NCI-H526 (cell line): Measurements from ENCODE around the gene CD84.
"Not testable (repeated sequence)": the region's sequence is repeated elsewhere in the genome, so short reads cannot be mapped to it uniquely, and the experiment has no call there.

ENCODE experiments used
- DNase-seq, 2 experiments: peaks; one replicate each; lab custom pipeline; 2025; lab: John Stamatoyannopoulos, UW

CD84 gene

DNA sequence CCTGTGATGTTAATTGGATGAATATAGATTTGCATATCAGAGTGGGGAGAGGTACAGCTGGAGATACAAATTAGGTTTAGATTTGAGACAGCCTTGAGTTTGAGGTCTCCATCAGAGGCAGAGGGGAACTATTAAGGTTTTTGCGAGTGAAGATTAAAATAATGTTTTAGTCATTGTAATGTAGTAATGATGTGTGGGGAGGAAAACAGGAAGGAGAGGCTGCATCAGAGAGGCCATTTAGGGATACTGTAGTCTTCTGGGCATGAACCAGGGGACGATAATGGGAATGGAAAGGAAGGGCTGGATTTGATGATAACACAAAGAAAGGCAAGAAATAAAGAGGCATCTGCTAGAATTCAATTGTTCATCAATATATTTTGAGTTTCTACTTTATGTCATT, 9.5 kb downstream of the CD84 start:
- DNase-seq, result no peak

GRCh38 chr1:160567858-160568682, 11.2 kb downstream of the CD84 start:
- no peak for DNase-seq

DNA sequence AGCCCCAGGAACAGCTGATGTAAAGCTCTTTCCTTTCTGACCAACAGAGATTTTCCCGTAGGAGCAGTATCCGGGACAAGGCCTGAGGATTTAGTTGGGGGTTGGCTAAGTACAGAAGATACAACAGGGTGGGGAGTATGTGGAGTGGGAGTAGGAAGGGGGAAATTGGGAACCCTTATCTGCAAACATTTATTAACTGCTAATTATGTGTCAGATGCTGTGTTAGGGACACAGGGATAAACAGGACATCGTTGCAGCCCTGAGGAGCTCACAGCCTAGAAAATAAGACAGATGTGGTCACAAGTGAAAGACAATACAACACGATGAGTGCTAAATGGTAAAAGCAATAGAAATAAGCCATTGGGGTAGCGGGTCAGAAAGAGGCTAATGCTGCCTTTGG, 12.0 kb downstream of the CD84 start:
- no peak for DNase-seq

DNA sequence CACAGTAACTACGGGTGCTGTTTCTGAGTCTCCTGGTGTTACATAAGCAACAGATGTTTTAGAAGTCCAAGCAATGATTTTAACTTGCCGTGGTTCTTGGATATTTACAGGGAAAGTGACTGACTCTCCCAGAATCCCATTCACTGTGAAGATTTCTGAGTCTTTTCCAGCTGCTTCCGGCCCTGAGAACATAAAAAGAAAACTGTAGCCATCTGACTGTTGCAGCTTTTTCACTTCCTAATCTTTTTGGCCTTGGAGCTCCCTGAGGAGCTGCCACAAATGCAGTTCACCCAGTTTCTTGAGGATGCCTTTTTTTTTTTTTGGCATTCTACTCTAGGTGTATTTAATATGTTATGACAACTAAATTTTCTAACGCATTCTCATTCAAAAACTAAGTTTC, 13.7 kb downstream of the CD84 start:
- DNase-seq, result no peak

GRCh38 chr1:160563230-160563629, 16.1 kb downstream of the CD84 start:
- not testable (repeated sequence) for DNase-seq

DNA sequence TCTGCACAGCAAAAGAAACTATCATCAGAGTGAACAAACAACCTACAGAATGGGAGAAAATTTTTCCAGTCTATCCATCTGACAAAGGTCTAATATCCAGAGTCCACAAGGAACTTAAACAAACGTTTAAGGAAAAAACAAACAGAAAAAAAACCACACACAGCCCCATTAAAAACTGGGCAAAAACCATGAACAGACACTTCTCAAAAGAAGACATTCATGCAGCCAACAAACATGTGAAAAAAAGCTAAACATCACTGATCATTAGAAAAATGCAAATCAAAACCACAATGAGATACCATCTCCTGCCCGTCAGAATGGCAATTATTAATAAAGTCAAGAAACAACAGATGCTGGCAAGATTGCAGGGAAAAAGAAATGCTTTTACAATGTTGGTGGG, 16.6 kb downstream of the CD84 start:
- DNase-seq, result not testable (repeated sequence)

DNA sequence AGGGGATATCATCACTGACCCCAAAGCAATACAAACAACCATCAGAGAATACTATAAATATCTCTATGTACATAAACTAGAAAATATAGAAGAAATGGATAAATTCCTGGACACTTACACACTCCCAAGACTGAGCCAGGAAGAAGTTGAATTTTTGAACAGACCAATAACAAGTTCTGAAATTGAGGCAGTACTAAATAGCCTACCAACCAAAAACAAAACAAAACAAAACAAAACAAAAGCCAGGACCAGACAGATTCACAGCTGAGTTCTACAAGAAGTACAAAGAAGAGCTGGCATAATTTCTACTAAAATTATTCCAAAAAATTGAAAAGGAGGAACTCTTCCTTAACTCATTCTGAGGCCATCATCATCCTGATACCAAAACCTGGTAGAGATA, 18.5 kb downstream of the CD84 start:
- no peak for DNase-seq

DNA sequence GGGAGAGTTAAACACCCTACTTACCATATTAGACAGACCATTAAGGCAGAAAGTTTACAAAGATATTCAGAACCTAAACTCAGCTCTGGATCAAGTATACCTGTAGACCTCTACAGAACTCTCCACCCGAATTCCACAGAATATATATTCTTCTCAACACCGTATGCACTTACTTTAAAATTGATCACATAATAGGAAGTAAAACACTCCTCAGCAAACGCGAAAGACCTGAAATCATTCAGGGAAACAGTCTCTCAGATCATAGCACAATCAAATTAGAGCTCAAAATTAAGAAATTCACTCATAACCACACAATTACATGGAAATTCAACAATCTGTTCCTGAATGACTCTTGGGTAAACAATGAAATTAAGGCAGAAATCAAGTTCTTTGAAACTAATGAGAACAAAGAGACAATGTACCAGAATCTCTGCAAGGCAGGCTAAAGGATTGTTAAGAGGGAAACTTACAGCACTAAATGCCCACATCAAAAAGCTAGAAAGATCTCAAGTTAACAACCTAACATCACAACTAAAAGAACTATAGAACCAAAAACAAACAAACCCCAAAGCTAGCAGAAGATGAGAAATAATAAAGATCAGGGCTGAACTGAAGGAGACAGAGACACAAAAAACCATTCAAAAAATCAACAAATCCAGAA, 19.1 kb downstream of the CD84 start:
- DNase-seq, result no peak

GRCh38 chr1:160559437-160559836, 19.9 kb downstream of the CD84 start:
- not testable (repeated sequence) for DNase-seq

GRCh38 chr1:160558660-160559380, 20.5 kb downstream of the CD84 start:
- no peak for DNase-seq

DNA sequence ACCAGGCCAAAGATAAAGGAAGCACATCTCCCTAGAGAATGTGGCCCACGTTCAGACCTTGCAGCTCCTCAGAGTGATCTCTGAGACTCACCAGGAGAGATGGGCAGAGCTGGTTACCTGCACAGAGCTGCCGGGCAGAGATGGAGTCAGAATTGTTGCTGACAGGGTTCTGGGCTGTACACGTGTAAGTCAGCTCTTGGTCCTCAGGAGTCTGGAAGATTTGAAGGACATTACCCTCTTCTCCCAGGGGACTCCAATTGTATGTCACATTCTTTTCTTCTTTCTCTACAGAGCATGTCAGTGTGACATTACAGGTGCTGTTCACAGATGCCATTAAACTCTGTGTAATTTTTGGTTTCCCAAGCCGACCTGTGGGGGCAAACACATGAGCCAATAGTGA, 25.5 kb downstream of the CD84 start:
- no peak for DNase-seq

- DNase-seq, result no peak
Measured at GRCh38 chr1:160552425-160552824, 26.9 kb downstream of the CD84 start.

GRCh38 chr1:160550572-160551034, 28.7 kb downstream of the CD84 start:
- DNase-seq, result peak in 1 of 2 experiments; percentile 30

- no peak for DNase-seq
Measured at GRCh38 chr1:160549665-160550006, 29.7 kb downstream of the CD84 start.

DNA sequence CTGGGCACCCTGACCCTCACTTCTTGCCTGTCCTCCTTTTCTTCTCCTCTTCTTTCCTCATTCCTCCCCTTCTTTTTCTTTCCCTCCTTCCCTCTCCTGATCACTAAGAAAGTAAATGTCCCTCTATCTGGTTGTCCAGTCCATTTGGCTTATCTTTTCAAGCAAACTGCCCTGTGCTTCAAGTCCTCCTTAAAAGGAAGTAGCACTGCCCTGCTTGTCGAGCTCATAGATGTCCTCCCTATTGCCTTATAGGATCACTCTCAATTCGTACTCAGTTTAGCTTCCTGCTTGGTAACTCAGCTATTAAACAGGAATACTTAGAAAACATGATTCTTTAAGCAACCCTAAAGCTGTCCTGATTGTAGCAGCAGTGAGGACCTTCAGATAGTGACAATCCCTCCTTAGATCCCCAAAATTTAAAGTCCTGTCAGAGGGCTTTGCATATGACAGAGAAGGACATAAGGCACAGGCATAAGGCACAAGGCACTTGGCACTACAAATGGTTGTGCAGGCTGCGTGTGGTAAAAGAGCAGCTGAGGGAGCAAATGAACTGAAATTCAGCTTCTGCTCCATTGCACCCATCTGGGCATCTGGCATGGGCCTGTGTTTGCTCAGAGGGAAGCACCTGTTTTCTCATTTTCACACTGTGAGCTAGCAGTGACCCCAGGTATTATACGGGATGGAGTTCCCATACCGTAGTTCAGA, 30.2 kb downstream of the CD84 start:
- DNase-seq, result peak in 1 of 2 experiments; percentile 11

- DNase-seq, result no peak
Measured at GRCh38 chr1:160548183-160548582, 31.1 kb downstream of the CD84 start.

DNA sequence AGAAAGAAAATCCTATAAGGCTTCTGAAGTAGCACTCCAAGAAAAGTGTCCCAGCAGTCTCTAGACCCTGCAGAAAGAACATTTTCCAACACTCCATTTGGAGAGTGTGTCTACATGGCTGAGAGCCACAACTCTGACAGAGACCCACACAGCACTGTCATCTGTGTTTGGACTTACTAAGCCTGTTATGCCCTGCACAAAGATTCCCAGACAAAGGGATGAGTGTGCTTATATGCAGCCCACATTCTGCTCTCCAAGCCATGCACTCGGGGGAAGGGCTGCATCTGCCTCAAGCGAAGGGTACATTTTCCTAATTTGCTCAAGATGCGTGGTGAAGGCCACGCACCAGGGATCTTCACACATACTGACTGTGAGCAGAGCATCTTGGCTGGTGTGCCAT, 31.9 kb downstream of the CD84 start:
- no peak for DNase-seq

DNA sequence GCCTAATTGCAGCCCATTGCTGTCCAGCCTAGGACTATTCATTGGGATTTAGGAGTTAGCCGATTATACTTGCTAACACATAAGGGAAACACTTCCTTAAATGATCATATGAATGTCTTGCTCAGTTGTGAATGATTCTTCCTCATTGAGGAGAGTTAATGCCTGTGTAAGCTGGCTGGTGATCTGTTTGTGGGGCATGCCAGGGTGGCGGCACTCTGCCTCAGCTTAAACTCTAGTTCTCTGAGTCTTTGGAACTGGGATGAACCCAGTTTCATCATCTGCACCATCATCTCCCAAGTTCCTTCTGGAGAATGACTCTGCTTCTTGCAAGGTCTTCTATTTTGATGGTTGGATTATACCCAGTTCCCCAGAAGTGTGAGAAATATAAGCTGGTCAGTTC, 32.4 kb downstream of the CD84 start:
- DNase-seq, result no peak

GRCh38 chr1:160544647-160545046, 34.6 kb downstream of the CD84 start:
- DNase-seq, result peak in 1 of 2 experiments; percentile 49

- DNase-seq, result no peak
Measured at GRCh38 chr1:160542303-160542945, 36.9 kb downstream of the CD84 start.

DNA sequence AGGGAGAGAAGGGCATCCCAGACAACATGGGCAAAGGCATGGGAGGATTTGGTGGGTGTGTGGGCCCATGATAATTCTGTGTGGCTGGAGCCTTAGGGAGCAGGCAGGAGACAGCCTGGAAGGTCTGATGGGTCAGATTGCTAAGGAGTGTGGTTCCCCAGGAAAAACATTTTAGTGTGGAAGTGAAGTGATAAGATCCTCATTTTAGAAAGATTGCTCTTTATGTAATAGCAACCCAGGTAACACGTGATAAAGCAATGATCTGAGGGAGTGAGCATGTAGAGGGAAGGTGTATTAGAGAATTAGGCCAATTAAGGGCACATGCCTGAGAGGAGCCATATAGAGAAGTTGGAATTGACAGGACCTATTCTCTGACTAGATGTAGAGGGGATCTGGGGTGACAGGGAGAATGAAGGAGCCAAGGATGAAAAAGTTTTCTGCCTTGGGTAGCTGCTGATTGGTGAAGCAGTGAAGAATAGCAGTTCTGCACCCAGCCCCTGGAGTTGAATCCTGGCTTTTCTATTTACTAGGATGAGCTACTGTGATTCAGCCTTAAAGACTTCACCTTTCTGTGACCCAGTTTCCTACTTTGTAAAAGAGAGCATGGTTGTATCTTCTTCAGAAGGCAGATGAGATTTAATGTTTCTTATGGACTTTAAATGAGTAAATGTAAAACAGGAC, 37.5 kb downstream of the CD84 start:
- no peak for DNase-seq
